ENCODE results near the gene ARNT2. TPM values are rescaled to one million over a fixed set of nuclear protein-coding genes. Genes with fewer than 3 reads are reported as not detected.

The ARNT2 gene
- total RNA-seq, 2 experiments from 2014 or later: 0.34 TPM; not detected in 1

DNA sequence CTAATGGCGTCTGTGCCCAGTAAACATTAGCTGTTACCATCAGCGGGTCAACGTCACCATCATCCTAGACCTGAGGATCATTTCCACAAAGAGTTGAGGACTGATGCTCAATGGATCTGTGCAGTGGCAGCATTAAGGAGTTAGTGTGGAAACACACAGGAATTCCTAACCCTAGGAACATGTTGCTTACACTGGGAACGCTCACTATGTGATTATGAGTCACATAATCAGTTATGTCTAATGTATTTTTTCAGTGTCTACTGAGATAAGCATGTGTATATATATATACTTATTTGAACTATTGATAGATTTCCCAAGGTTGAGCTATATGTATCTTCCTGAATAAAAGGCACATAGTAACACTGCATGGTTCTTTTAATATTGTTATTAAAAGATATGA is 19.0 kb downstream of the ARNT2 start:
- DNase-seq (no peak), ATAC-seq (no peak)
- TF ChIP-seq CTCF (IDR thresholded peaks at IDR 0.05): no peak
- H3K27me3 Mint-ChIP-seq: peaks cover 10% of the 10 kb centered on the region
- ChIA-PET CTCF (no interaction called here), POLR2A (no interaction called here)
- intact Hi-C loops (cut with micrococcal nuclease): no loop called here
- H3K4me3 Mint-ChIP-seq: no peak overlapping the region
- no peaks in the 10 kb centered on the region for H3K36me3 Mint-ChIP-seq (ENCODE audit: low read depth)
- H3K4me1 Mint-ChIP-seq (ENCODE audit: low read depth): no peaks in the 10 kb centered on the region
- H3K27ac Mint-ChIP-seq: no peak overlapping the region
- H3K9me3 Mint-ChIP-seq: no peaks in the 10 kb centered on the region

GRCh38 chr15:80424381-80424780 is 20.2 kb downstream of the ARNT2 start:
- POLR2A ChIA-PET: no interaction called here
- Mint-ChIP-seq H3K4me3 (no peak overlapping the region), H3K36me3 (ENCODE audit: low read depth) (no peaks in the 10 kb centered on the region), H3K4me1 (ENCODE audit: low read depth) (no peaks in the 10 kb centered on the region), H3K27ac (no peak overlapping the region), H3K27me3 (peaks cover 3% of the 10 kb centered on the region), H3K9me3 (no peaks in the 10 kb centered on the region)
- TF ChIP-seq CTCF (IDR thresholded peaks at IDR 0.05): no peak
- intact Hi-C loops (cut with micrococcal nuclease): no loop called here
- DNase-seq: no peak
- CTCF ChIA-PET: no interaction called here
- ATAC-seq: no peak

DNA sequence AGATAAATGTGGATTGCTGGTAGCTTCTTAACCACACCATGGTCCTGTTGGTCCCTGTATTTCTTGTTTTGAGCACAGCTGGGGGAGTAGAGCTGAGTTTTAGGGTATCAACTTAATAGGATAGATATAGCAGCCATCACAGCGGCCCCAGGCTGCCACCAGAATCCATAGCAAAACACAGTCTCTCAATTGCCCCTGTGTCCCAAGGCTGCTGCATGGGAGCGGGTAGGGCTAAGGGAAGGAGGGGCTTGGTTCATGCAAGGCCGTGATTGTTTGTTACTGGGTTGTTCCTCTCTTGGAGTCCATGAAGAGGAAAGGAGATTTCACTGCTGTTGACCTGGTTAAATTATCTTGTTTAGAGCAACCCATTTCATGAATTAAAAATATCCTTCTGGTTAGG is 22.1 kb downstream of the ARNT2 start:
- Mint-ChIP-seq H3K27ac (no peak overlapping the region), H3K36me3 (ENCODE audit: low read depth) (no peaks in the 10 kb centered on the region), H3K27me3 (peaks cover 5% of the 10 kb centered on the region), H3K4me3 (no peak overlapping the region), H3K9me3 (no peaks in the 10 kb centered on the region), H3K4me1 (ENCODE audit: low read depth) (no peaks in the 10 kb centered on the region)
- TF ChIP-seq CTCF (IDR thresholded peaks at IDR 0.05): no peak
- ATAC-seq: no peak
- DNase-seq: no peak
- POLR2A ChIA-PET: no interaction called here
- intact Hi-C loops (cut with micrococcal nuclease): no loop called here
- CTCF ChIA-PET: no interaction called here

DNA sequence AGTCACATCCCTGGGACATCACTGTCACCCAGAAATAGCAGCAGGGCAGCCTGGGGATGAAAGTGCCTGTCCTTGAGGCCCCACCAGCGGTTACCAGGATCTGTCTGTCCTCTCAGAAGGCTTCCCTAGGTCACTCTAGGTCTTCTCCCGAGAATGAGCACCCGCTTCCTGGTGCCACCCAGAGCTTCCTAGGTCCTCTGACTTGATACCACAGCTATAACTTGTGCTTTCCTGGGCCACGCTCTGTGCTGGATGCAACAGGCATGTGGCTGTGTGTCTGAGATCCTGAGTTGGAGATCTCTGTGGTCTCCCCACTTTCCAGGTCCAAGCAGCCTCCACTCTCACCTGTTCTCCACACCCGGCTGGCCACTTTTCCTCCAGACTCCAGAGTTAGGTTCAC is 25.8 kb downstream of the ARNT2 start:
- DNase-seq (no peak), ATAC-seq (no peak)
- peaks cover 5% of the 10 kb centered on the region for H3K27me3 Mint-ChIP-seq
- TF ChIP-seq CTCF (IDR thresholded peaks at IDR 0.05): no peak
- H3K4me1 Mint-ChIP-seq (ENCODE audit: low read depth): no peaks in the 10 kb centered on the region
- no peaks in the 10 kb centered on the region for H3K9me3 Mint-ChIP-seq
- ChIA-PET CTCF (no interaction called here), POLR2A (no interaction called here)
- intact Hi-C loops (cut with micrococcal nuclease): no loop called here
- H3K27ac Mint-ChIP-seq: no peak overlapping the region
- H3K36me3 Mint-ChIP-seq (ENCODE audit: low read depth): no peaks in the 10 kb centered on the region
- H3K4me3 Mint-ChIP-seq: no peak overlapping the region

DNA sequence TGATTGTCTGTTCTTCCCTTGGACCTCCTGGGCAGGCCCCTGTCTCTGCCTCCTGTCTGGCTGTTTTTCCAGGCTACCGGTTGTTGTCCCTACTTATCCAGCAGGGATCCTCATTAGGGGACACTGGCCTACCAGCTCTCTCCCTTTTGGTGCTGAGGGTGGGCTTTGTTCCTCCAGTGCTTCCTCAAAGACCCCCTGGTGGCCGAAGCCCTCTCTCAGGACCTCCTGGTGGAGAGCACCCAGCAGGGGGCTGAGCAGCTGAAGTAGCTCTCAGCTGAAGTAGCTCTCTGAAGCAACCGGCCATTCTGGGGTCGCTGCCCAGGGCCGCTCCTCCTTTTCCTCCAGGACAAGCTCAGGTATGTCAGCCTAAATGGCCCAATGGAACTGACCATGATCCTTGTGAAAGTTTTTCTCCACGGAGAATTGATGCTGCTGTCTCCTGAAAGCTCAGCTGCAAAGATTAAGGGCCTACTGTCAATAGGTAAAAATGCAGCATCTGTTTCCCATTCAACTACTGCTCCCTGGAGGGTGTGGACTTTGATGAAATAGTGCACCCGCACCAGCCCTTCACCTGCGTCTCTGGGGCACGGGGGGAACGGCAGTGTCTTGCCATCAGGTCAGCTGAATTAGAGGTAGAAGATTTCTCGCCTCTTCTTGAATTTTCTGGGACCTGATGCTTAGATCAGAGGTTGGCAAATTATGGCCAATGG is 27.6 kb downstream of the ARNT2 start:
- ATAC-seq (no peak), DNase-seq (no peak)
- H3K27me3 Mint-ChIP-seq: peaks cover 5% of the 10 kb centered on the region
- no peaks in the 10 kb centered on the region for H3K36me3 Mint-ChIP-seq (ENCODE audit: low read depth)
- no peaks in the 10 kb centered on the region for H3K4me1 Mint-ChIP-seq (ENCODE audit: low read depth)
- H3K27ac Mint-ChIP-seq: no peak overlapping the region
- H3K9me3 Mint-ChIP-seq: no peaks in the 10 kb centered on the region
- H3K4me3 Mint-ChIP-seq: no peak overlapping the region
- ChIA-PET CTCF (no interaction called here), POLR2A (no interaction called here)
- intact Hi-C loops (cut with micrococcal nuclease): no loop called here
- no peak for TF ChIP-seq CTCF (IDR thresholded peaks at IDR 0.05)

All from activated CD8-positive, alpha-beta T cell treated with anti-CD3 and anti-CD28 coated beads for 36 hours (primary cell).